Kidney epithelial cell (primary cell): ENCODE data around the gene PDLIM7. TPM values are rescaled to one million over a fixed set of nuclear protein-coding genes. Genes with fewer than 3 reads are reported as not detected.

ENCODE experiments used
- DNase-seq: peaks from one replicate; pipeline ENCODE4 v3.0.0-alpha.2; 2010; ENCODE audit warnings: low read depth
- H3K27me3 ChIP-seq: 2 replicates; pipeline ENCODE4 v1.6.0; 2011; ENCODE audit warnings: low read length; ENCODE audit not compliant: control insufficient read depth, insufficient read depth
- H3K36me3 ChIP-seq: 2 replicates; pipeline ENCODE4 v1.5.1; 2011; ENCODE audit warnings: low read length; ENCODE audit not compliant: control insufficient read depth, insufficient read depth
- H3K4me3 ChIP-seq: 2 replicates; pipeline ENCODE4 v1.5.1; 2011; ENCODE audit warnings: low read depth, mild to moderate bottlenecking, control low read depth, low read length
- CTCF ChIP-seq: IDR thresholded peaks from 2 replicates; pipeline ENCODE4 v1.5.1; 2011; ENCODE audit warnings: mild to moderate bottlenecking, moderate library complexity, low read length, control low read depth, inconsistent platforms; ENCODE audit not compliant: insufficient read depth, poor library complexity, severe bottlenecking
- total RNA-seq: library from RNA; depleted of rRNA; stranded (reverse); fragments of >200 nt; gene quantifications from 2 replicates; pipeline ENCODE4 v1.2.3, GENCODE V29; 2015

Gene PDLIM7
- total RNA-seq, 1 donor from 2014 or later = 467 TPM

GRCh38 chr5:177444106-177445051 is 53.0 kb downstream of the PDLIM7 start:
- Histone ChIP-seq H3K27me3 (no peaks in the 10 kb centered on the region), H3K4me3 (no peak overlapping the region), H3K36me3 (no peaks in the 10 kb centered on the region)
- TF ChIP-seq CTCF = no peak
- no peak for DNase-seq

GRCh38 chr5:177443144-177443983 is 54.0 kb downstream of the PDLIM7 start:
- Histone ChIP-seq H3K4me3 (no peak overlapping the region), H3K36me3 (no peaks in the 10 kb centered on the region), H3K27me3 (no peaks in the 10 kb centered on the region)
- TF ChIP-seq CTCF = no peak
- DNase-seq = no peak

GRCh38 chr5:177442066-177442826 is 55.2 kb downstream of the PDLIM7 start:
- Histone ChIP-seq H3K27me3 (no peaks in the 10 kb centered on the region), H3K4me3 (no peak overlapping the region), H3K36me3 (no peaks in the 10 kb centered on the region)
- no peak for DNase-seq
- no peak for TF ChIP-seq CTCF

GRCh38 chr5:177440990-177441780 is 56.2 kb downstream of the PDLIM7 start:
- TF ChIP-seq CTCF = no peak
- Histone ChIP-seq H3K4me3 (no peak overlapping the region), H3K27me3 (no peaks in the 10 kb centered on the region), H3K36me3 (no peaks in the 10 kb centered on the region)
- no peak for DNase-seq
